Stimulated activated CD8-positive, alpha-beta memory T cell treated with anti-CD3 and anti-CD28 coated beads, Interleukin-7, amount 100 ng/mL, for 48 hours (primary cell): Measurements from ENCODE around the gene ZFHX3.

Experiments used
- DNase-seq, 2 donors: peaks; one replicate each; pipeline ENCODE4 v3.0.0-alpha.2; 2020; ENCODE audit warnings: low read depth in 1 of 2; ENCODE audit errors: extremely low read depth in 1 of 2

Gene ZFHX3

DNA sequence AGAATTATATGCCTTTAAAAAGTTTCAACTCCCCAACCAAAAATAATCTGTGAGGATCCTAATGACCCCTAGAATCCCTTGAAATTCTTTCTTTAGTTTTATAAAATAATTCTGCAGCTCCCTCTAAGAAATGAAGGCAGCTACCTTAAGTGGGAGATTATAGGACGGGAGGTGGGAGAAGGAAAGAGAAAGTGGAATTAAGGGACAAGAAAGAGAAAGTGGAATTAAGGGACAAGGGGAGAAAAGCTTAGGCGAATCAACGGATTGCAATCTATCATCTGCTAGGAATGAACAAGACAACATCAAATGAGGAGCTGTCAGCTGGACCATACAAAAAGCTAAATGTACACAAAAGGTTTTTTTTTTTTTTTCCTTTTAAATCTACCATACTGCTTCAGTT, 262.0 kb downstream of the ZFHX3 start:
- no peak for DNase-seq

DNA sequence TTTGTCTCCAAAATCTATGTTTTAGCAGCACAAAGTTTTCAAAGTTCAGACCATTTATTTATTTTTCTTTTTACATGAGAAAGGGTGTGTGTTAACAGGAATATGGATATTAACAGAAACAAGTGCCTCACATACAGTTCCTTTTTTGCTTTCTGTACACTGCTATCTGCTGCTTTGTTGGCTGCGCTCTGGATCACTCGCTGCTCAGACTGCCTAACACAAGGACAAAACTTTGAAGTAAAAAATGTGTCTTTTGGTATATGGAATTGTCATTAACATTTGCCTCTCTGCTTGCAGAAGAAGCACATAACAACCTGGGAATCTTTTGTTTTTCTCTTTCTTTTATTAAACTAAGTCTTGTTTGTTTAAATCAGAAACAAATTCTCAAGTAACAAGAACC, 262.8 kb downstream of the ZFHX3 start:
- DNase-seq: no peak

DNA sequence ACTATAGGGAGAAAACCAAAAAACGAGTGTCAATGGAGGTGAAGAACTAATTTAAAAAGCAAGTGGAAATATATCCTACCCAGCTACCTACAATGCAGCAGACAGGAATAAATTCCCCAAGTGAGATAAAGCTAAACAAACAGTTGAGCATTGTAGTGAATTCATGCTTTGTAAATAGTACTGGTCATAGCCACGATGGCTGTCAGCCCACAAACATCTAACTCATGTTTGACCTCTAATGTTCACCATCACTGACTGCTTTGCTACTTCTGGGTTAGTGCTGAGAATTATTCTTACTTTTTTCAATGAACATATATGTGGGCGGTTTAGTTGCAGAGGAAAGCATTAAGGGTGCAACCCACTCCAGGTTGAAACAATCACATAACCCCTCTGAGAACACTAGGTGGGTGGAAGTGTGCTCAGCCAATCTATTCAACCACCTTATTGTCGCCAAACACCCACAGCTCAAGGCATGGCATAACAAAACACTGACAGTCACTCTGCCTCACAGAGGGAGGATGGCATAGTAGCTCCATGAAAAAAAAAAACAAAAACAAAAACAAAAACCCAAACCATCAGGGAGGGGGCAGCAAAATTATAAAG, 264.1 kb downstream of the ZFHX3 start:
- DNase-seq: no peak

DNA sequence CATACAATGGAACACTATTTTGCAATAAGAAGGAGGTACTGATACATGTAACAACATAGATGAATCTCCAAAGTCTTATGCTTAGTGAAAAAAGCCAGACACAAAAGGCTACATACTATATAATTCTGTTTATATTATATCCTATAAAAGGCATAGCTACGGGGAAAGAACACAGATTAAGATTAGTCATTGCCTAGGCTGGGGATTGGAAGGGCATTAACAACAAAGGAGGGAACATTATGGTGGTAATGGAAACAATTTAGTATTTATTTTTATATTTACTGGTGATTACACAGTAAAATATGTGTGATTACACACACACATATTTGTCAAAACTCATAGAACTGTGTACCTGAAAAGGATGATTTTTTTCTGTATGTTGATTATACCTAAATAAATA, 278.1 kb downstream of the ZFHX3 start:
- DNase-seq: no peak

DNA sequence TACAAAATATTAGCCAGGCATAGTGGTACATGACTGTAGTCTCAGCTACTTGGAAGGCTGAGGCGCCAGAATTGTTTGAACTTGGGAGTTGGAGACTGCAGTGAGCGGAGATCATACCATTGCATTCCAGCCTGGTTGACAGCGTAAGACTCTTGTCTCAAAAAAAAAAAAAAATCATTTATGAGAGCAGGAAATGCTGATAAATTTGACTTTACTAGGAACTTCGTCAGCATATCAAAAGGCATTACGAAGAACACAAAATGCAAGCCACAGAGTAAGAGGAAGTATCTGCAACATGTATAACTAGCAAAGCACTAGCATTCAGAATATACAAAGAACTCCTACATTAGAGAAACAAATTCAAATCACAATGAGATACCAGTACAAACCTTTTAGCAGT, 279.3 kb downstream of the ZFHX3 start:
- DNase-seq: no peak

DNA sequence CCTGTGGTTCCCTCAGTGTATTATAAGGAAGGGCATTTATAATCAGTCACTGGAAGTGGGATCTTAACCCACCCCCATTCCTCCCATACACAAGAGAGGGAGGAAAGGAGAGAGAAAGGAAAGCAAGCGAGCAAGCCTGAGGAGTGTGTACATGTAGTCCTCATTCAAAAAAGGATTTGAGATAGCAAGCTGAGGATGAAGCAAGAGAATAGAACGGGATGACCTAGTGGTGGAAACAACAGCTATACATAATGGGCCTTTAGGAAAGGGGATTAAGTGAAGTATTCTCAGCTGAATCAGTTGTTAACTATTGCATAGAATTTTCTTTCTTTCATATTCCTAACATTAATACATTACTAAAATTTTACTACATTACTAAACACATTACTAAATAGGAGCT, 281.4 kb downstream of the ZFHX3 start:
- DNase-seq: no peak

DNA sequence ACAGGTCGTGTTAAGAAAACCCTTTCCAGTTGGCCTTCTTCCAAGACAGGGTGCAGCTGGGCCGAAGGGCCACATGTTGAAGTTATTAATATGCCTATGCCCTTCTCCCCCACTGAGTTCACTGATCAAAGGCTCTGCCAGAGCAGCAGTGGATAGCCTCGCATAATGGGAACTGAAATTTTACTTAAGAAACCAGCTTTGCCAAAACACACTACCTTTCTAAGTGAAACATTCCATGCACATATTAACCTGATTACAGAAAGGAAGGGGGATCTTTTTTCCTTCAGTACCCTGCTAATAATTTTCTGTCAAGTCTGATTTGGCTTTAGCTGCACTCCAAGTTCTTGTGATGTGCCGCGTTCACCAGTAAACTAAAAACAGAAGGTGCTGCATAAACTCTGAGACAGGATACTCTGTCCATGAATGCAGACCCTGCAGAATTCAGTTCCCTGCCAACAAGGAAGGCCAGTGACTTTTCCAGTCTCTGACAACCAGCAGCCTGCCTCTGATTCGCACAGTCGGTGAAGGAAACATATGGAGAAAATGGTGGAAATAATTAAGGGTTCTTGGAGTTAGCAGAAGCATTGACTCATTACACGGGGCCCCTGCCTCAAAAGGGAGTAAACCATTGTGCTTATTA, 283.8 kb downstream of the ZFHX3 start:
- DNase-seq: no peak

DNA sequence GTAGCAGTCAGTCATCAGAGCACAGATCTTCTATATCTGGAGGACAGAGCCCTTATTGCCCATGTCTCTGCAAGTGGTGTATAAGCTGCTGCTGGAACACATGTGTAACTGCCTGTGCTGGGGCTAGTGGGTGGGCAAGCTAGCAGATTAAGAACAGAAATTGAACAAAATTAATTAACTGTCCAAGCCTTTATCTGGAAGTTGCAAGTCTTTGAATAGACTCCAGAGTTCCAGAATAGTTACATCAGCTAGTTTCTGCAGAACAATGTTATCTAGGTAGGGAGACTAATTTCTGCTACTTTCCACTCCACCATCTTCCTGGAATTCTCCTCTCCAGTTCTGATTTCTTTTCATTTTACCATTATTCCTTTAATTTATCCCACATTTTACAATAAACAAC, 287.3 kb downstream of the ZFHX3 start:
- no peak for DNase-seq

DNA sequence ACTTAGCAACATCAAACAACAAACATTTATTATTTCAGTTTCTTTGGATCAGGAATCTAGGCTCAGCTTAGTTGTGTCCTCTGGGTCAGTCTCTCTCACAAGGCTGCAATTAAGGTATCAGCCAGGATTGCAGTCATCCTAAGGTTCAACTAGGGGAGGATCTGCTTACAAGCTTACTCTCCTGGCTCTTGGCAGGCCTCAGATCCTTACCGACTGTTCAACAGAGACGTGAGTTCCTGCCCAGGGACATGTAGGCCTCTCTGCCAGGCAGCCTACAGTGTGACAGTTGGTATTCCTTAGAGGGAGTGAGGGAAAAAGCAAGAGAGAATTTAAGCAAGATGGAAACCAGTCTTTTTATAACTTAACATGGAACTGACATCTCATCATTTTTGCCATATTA, 294.0 kb downstream of the ZFHX3 start:
- DNase-seq: no peak

DNA sequence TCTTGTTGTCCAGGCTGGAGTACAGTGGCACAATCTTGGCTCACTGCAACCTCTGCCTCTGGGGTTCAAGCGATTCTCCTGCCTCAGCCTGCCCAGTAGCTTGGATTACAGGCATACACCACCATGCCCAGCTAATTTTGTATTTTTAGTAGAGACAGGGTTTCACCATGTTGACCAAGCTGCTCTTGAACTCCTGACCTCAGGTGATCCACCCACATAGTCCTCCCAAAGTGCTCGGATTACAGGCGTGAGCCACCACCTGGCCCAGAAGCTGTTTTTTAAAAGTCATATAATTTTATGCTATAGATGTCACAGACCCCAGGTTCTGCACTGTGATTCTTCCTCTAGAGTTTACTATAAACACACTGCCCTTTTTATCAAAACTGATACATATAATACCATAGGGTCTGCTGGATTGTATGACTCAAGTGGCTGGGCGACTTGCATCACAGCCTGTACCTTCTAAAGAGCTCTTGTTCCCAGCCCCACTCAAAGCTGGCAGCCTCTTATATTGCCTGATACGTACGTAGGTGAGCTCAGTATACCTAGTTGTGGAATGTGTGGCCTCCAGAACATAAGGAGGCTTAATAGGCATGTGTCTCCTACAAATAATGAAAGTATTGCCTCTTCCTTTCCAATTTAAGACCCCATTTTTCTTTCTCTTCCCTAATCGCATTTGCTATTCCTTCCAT, 295.8 kb downstream of the ZFHX3 start:
- no peak for DNase-seq

DNA sequence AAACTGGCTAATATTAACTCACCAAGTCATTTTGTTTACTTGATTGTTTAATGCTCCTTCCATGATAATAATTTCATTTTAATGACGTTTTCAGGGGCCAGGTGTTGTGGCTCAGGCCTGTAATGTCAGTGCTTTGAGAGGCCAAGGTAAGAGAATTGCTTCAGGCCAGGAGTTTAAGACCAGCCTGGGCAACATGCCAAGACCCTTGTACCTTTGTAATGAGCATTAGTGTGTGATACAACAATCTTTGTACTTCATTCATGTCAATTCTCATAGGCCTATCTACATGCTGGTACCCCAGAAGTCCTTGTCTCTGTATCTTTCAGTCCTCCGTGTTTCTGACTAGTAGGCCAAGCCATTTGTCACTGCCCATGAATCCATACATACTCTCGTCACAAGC, 296.9 kb downstream of the ZFHX3 start:
- no peak for DNase-seq

DNA sequence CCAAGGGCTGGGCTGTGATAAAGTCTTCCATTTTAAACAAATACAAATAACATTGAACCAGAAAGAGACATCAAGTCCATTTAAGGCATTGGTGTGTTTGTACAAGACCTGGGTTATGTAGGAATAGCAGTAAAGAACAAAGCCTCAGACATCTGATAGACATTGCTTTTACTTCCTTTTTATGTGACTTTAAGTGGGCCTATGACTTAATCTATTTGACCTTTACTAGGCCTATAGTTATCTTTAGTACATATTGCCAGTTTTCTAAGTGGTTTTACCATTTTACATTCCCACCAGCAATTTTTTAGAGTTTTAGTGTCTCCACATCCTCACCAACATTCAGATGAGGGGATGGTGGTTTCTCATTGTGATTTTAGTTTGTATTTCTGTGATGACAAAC, 298.8 kb downstream of the ZFHX3 start:
- DNase-seq: no peak

DNA sequence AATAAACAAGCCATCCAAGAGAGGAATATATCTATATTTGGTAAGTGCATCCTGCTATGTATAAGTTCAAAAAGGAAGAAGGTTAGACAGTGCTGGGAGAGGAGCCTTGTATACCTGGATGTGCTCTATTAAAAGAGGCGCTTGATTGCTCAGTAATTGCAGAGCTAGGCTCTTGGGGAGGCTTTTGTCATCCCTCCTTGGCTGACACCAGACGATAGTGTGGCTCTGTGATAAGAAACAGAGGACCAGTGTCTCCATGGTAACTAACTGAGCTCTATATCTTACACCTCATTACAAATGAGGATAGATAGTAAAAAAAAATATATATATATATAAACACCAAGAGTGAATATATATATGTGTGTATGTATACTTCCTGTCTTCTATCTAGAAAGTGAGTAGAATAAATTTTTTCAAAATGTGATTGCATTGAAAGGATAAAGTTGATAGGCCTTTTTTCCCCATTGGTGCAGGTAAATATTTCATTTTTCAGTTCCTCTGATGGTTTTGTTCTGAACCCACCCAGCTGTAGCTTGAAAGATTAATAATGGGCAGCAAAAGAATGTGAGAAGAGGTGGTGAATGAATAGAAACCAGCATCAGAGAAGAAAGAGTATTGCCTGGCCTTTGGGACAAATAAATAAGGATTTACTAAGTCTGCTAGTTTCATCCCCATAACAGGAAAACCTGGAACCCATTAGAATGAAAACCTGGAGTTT, 303.7 kb downstream of the ZFHX3 start:
- DNase-seq: no peak

DNA sequence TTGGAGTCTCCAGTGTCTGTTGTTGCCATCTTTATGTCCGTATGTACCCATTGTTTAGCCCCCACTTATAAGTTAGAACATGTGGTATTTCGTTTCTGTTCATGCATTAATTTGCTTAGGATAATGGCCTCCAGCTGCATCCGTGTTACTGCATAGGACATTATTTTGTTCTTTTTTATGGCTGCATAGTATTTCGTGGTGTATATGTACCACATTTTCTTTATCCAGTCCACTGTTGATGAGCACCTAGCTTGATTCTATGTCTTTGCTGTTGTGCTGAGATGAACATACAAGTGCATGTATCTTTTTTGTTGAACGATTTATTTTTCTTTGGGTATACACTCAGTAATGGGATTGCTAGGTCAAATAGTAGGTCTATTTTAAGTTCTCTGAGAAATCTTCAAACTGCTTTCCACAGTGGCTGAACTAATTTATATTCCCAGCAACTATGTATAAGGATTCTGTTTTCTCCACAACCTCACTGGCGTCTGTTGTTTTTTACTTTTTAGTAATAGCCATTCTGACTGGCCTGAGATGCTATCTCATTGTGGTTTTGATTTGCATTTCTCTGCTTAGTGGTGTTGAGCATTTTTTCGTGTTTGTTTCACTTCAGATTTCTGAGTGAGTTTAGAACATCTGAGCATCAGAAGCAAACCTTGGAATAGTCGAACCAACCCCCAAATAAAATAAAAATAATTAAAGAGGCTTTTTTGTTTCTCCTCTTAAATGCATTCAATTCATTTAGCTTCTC, 304.7 kb downstream of the ZFHX3 start:
- no peak for DNase-seq

DNA sequence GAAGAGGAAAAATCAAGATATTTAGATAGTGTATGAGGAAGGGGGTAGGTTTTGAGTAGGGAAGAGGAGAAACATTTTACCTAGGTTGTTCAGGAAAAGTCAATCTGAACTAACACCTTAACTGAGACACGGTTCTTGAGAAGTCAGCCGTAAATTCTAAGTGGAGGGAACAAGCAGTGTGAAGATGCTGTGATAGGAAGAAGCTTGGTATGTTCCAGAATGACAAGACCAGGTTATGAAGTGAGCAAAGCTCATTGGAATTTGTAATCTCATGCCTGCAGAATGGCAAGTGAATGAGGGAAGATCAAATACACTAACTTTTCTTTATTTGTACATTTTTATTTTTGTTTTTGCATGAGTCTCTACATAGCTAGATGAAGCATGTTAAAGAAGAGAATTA, 307.6 kb downstream of the ZFHX3 start:
- DNase-seq: no peak

DNA sequence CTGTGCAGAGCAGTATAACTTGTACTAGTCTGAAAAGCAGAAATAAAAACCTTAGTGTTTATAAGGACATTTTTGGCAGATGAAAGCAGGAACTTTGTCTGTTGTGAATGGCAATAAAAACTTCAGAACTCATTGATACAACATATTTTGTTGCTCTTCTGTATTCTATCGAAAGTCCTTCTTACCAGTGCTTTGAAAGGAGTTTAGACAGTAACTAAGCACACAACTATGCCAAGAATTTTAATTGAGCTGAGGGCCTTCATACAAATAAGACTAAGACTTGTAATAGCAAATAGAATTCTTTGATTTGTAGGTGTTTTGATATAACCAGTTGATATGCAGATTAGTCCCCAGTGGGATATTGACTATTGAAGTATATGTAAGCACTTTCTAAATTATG, 308.4 kb downstream of the ZFHX3 start:
- DNase-seq: no peak

DNA sequence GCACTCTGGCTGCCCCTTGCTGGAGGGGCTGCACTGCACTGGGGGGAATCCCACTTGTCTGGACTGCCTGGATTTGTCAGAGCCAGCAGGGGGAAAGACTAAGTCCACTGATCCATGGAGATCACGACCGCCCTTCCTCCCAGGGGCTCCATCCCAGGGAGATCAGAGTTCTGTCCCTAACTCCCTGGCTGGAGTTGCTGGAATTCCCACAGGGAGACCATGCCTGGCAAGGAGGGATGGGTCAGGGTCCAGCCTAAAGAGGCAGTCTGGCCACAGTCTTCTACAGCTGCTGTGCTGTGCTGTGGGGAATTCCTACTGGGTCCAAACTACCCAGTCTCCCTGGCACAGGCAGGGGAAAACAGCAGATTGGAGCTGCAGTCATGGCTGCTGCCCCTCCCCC, 311.9 kb downstream of the ZFHX3 start:
- no peak for DNase-seq
